DMS 273 (cell line): ENCODE data around the gene VAC14.
"Not testable (repeated sequence)": the region's sequence is repeated elsewhere in the genome, so short reads cannot be mapped to it uniquely, and the experiment has no call there.

Experiments
- DNase-seq: peaks from one replicate; lab custom pipeline; 2025; ENCODE audit not compliant: unreplicated experiment; lab: John Stamatoyannopoulos, UW

Gene VAC14

GRCh38 chr16:70745536-70746025 lies 55.4 kb downstream of the VAC14 start:
- DNase-seq: no peak

GRCh38 chr16:70744366-70744765 lies 56.6 kb downstream of the VAC14 start:
- no peak for DNase-seq

- DNase-seq: no peak
Measured at GRCh38 chr16:70743791-70744190, 57.2 kb downstream of the VAC14 start.

- not testable (repeated sequence) for DNase-seq
Measured at GRCh38 chr16:70742967-70743366, 58.0 kb downstream of the VAC14 start.

- DNase-seq: no peak
Measured at GRCh38 chr16:70741783-70742125, 59.2 kb downstream of the VAC14 start.

- peak; percentile 31 for DNase-seq
Measured at GRCh38 chr16:70740914-70741782, 59.8 kb downstream of the VAC14 start.

- DNase-seq: no peak
Measured at GRCh38 chr16:70740174-70740913, 60.6 kb downstream of the VAC14 start.

GRCh38 chr16:70739389-70739788 lies 61.6 kb downstream of the VAC14 start:
- DNase-seq: no peak

- DNase-seq: peak; percentile 92
Measured at GRCh38 chr16:70738083-70738977, 62.6 kb downstream of the VAC14 start.

GRCh38 chr16:70737377-70738082 lies 63.4 kb downstream of the VAC14 start:
- peak; percentile 48 for DNase-seq

GRCh38 chr16:70736465-70737376 lies 64.2 kb downstream of the VAC14 start:
- DNase-seq: no peak

- peak; percentile 68 for DNase-seq
Measured at GRCh38 chr16:70735141-70735979, 65.6 kb downstream of the VAC14 start.

- no peak for DNase-seq
Measured at GRCh38 chr16:70734522-70735095, 66.3 kb downstream of the VAC14 start.

GRCh38 chr16:70730944-70731343 lies 70.0 kb downstream of the VAC14 start:
- DNase-seq: peak; percentile 94

- DNase-seq: peak; percentile 94
Measured at GRCh38 chr16:70730031-70730430, 70.9 kb downstream of the VAC14 start.

- DNase-seq: no peak
Measured at GRCh38 chr16:70729292-70729691, 71.7 kb downstream of the VAC14 start.

GRCh38 chr16:70728150-70728549 lies 72.8 kb downstream of the VAC14 start:
- no peak for DNase-seq

GRCh38 chr16:70726892-70727361 lies 74.0 kb downstream of the VAC14 start:
- no peak for DNase-seq
